Ishikawa (cell line): ENCODE measurements around the gene RGS14.

Experiments used
- CEBPB ChIP-seq: IDR thresholded peaks from 2 replicates; pipeline ENCODE4 v1.6.1; 2012
- CREB1 ChIP-seq: IDR thresholded peaks from 2 replicates; pipeline ENCODE4 v1.6.1; 2012; ENCODE audit warnings: low read depth
- EGR1 ChIP-seq: IDR thresholded peaks from 2 replicates; pipeline ENCODE4 v1.6.1; 2012
- EP300 ChIP-seq: IDR thresholded peaks from 2 replicates; pipeline ENCODE4 v1.6.1; 2012; ENCODE audit warnings: borderline replicate concordance
- FOXM1 ChIP-seq: IDR thresholded peaks from 2 replicates; pipeline ENCODE4 v1.6.1; 2012; ENCODE audit warnings: low read depth, borderline replicate concordance
- RAD21 ChIP-seq: IDR thresholded peaks from 2 replicates; pipeline ENCODE4 v1.6.1; 2012; ENCODE audit warnings: low read depth
- TAF1 ChIP-seq: IDR thresholded peaks from 2 replicates; pipeline ENCODE4 v1.6.1; 2012; ENCODE audit warnings: low read depth, mild to moderate bottlenecking
- TCF12 ChIP-seq: IDR thresholded peaks from 2 replicates; pipeline ENCODE4 v1.6.1; 2012; ENCODE audit warnings: low read depth
- TEAD4 ChIP-seq: IDR thresholded peaks from 2 replicates; pipeline ENCODE4 v1.6.1; 2012
- YY1 ChIP-seq: IDR thresholded peaks from 2 replicates; pipeline ENCODE4 v1.6.1; 2012; ENCODE audit warnings: low read depth
- TF ChIP-seq, protein P1 (sequence below): IDR thresholded peaks from 2 replicates; pipeline ENCODE4 v1.6.1; 2012
- TF ChIP-seq, protein P2 (sequence below): IDR thresholded peaks from 2 replicates; pipeline ENCODE4 v1.6.1; 2012
- TF ChIP-seq, protein P3 (sequence below): IDR thresholded peaks from 2 replicates; pipeline ENCODE4 v1.6.1; 2012; ENCODE audit warnings: low read depth, mild to moderate bottlenecking

DNA sequence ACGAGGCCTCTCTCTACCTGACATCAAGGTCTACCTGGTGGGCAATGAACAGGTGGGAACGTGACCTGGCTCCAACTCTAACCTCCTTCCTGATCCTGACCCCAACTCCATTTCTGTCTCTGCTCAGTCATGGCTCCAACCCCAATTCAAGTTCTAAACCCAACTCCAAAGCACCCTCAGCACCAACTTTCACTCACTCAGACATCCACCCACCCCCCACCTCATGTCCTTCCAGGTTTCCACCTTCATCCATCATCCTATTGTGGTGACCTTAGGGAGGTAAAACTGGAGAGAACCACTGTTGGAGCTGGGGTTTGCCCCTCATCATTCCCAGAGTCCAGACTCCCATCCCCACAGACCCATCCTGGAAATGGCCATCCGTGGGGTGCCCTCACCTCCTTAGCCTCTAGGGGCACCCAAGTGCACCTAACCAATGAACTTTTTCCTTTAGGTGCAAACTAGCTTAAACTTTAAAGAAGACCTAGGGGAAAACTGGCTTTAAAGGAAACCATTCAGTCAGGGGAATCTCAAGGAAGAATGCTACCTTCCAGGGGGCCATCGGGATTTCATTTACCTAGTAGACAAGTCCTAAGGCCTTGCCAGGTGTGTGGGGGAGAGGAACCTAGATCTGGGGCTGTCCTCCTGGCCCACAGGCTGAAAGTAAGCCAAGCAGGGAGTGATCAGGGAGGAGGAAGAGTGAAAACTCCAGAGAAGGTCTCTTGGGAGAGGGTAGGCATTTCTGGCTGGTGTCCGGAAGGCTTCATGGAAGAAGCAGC is 11.3 kb downstream of the RGS14 start:
- TF ChIP-seq TAF1 (no peak), EP300 (no peak), TCF12 (no peak), CREB1 (no peak), CEBPB (no peak), YY1 (no peak), RAD21 (peak; percentile 12; the same call in 1 of the 2 replicates), EGR1 (no peak), TEAD4 (no peak), FOXM1 (no peak)
- TF ChIP-seq, protein P1, sequence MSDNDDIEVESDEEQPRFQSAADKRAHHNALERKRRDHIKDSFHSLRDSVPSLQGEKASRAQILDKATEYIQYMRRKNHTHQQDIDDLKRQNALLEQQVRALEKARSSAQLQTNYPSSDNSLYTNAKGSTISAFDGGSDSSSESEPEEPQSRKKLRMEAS: no peak
- TF ChIP-seq, protein P2, sequence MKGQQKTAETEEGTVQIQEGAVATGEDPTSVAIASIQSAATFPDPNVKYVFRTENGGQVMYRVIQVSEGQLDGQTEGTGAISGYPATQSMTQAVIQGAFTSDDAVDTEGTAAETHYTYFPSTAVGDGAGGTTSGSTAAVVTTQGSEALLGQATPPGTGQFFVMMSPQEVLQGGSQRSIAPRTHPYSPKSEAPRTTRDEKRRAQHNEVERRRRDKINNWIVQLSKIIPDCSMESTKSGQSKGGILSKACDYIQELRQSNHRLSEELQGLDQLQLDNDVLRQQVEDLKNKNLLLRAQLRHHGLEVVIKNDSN: no peak
- TF ChIP-seq, protein P3, sequence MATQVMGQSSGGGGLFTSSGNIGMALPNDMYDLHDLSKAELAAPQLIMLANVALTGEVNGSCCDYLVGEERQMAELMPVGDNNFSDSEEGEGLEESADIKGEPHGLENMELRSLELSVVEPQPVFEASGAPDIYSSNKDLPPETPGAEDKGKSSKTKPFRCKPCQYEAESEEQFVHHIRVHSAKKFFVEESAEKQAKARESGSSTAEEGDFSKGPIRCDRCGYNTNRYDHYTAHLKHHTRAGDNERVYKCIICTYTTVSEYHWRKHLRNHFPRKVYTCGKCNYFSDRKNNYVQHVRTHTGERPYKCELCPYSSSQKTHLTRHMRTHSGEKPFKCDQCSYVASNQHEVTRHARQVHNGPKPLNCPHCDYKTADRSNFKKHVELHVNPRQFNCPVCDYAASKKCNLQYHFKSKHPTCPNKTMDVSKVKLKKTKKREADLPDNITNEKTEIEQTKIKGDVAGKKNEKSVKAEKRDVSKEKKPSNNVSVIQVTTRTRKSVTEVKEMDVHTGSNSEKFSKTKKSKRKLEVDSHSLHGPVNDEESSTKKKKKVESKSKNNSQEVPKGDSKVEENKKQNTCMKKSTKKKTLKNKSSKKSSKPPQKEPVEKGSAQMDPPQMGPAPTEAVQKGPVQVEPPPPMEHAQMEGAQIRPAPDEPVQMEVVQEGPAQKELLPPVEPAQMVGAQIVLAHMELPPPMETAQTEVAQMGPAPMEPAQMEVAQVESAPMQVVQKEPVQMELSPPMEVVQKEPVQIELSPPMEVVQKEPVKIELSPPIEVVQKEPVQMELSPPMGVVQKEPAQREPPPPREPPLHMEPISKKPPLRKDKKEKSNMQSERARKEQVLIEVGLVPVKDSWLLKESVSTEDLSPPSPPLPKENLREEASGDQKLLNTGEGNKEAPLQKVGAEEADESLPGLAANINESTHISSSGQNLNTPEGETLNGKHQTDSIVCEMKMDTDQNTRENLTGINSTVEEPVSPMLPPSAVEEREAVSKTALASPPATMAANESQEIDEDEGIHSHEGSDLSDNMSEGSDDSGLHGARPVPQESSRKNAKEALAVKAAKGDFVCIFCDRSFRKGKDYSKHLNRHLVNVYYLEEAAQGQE: no peak
